HEK293 (cell line): ENCODE measurements around the gene ADAM17.

ENCODE experiments used
- GLI4 ChIP-seq: fragments of 450-650 bp; formaldehyde crosslinking; IDR thresholded peaks from 2 replicates; pipeline ENCODE4 v1.5.1; 2016; ENCODE audit warnings: missing biosample characterization, missing genetic modification characterization
- ZNF274 ChIP-seq, 2 experiments: fragments of 200-500 bp in 1 of 2; fragments of 450-650 bp in 1 of 2; sonication (Bioruptor generic) in 1 of 2; formaldehyde crosslinking in 1 of 2; IDR thresholded peaks; 2 replicates each; pipeline versions ENCODE4 v1.5.1 to v1.6.1; 2014 to 2016; ENCODE audit warnings: borderline replicate concordance in 1 of 2, inconsistent platforms in 1 of 2, low read length in 1 of 2, missing biosample characterization in 1 of 2, missing genetic modification characterization in 1 of 2
- ZNF394 ChIP-seq: fragments of 450-650 bp; formaldehyde crosslinking; IDR thresholded peaks from 2 replicates; pipeline ENCODE4 v1.5.1; 2016; ENCODE audit warnings: missing biosample characterization, missing genetic modification characterization, mild to moderate bottlenecking, moderate library complexity, borderline replicate concordance

- TF ChIP-seq ZNF394 (no peak), ZNF274 (IDR thresholded peaks at IDR 0.05; ENCODE audit: low read length) (no peak), ZNF274 (tag by site-specific recombination; IDR thresholded peaks at IDR 0.05; ENCODE audit: borderline replicate concordance) (no peak), GLI4 (tag by site-specific recombination) (no peak)
Observed at GRCh38 chr2:9508931-9509330, 46.7 kb downstream of the ADAM17 start.
